Breast epithelium (tissue), 4 donors: ENCODE measurements around the gene ADARB1. TPM values are rescaled to one million over a fixed set of nuclear protein-coding genes. Genes with fewer than 3 reads are reported as not detected.

Experiments used
- DNase-seq, 2 donors: peaks; one replicate each; pipeline ENCODE4 v3.0.0-alpha.2; 2019; ENCODE audit warnings: low spot score in 2 of 2
- H3K27ac ChIP-seq, 2 donors: fragments of 200-600 bp; sonication (generic) in 1 of 2; one replicate each; pipeline ENCODE4 v1.5.1; 2016 to 2019; ENCODE audit warnings: mild to moderate bottlenecking in 1 of 2
- H3K27me3 ChIP-seq, 2 donors: fragments of 200-600 bp; sonication (generic) in 1 of 2; one replicate each; pipeline versions ENCODE4 v1.5.1 to v1.6.0; 2017 to 2019; ENCODE audit warnings: control low read depth in 1 of 2, mild to moderate bottlenecking in 1 of 2
- H3K36me3 ChIP-seq: fragments of 200-600 bp; one replicate; pipeline ENCODE4 v1.5.1; 2019
- H3K4me1 ChIP-seq, 2 donors: fragments of 200-600 bp; sonication (generic); one replicate each; pipeline ENCODE4 v1.5.1; 2016 to 2019; ENCODE audit warnings: control low read depth in 1 of 2
- H3K4me3 ChIP-seq, 3 donors: fragments of 200-600 bp; sonication (generic); 1 replicate in 2 of 3; 2 replicates in 1 of 3; pipeline ENCODE4 v1.5.1; 2016 to 2019; ENCODE audit warnings: mild to moderate bottlenecking in 3 of 3, moderate library complexity in 2 of 3
- H3K9me3 ChIP-seq, 2 donors: fragments of 200-600 bp; sonication (generic) in 1 of 2; one replicate each; pipeline ENCODE4 v1.5.1; 2016 to 2019; ENCODE audit warnings: control low read depth in 1 of 2
- CTCF ChIP-seq, 3 donors: fragments of 450-650 bp; IDR thresholded peaks; one replicate each; pipeline ENCODE4 v1.5.1; 2016 to 2017; ENCODE audit warnings: antibody characterized with exemption in 3 of 3, mild to moderate bottlenecking in 3 of 3, moderate library complexity in 3 of 3
- POLR2A ChIP-seq: fragments of 450-650 bp; IDR thresholded peaks from one replicate; pipeline ENCODE4 v1.6.1; 2016; ENCODE audit warnings: antibody characterized with exemption, mild to moderate bottlenecking, moderate library complexity
- POLR2AphosphoS5 ChIP-seq, 3 donors: sonication (generic); formaldehyde crosslinking; IDR thresholded peaks; one replicate each; pipeline ENCODE4 v1.6.1; 2017; ENCODE audit warnings: antibody characterized with exemption in 3 of 3
- intact Hi-C: fragments of 100-400 bp; cut with DNase I; formaldehyde crosslinking; loops from one replicate; pipeline ENCODE4 v1.15.1; 2023; ENCODE audit warnings: low total_unique reads
- total RNA-seq, 3 donors: library from RNA; depleted of rRNA; stranded (reverse); fragments of >200 nt; gene quantifications; one replicate each; pipeline ENCODE4 v1.1.0, GENCODE V29; 2016

Gene ADARB1
- total RNA-seq, 3 donors from 2014 or later: 19.9 to 21.3 (median 20.0) TPM

- intact Hi-C loops: no loop called here
- no peak for DNase-seq
- Histone ChIP-seq H3K4me1 (no peaks in the 10 kb centered on the region), H3K27ac (no peak overlapping the region), H3K36me3 (no peaks in the 10 kb centered on the region), H3K9me3 (peaks cover 0 to 7% of the 10 kb centered on the region in 2 donors), H3K4me3 (no peak overlapping the region), H3K27me3 (peaks cover 3 to 8% of the 10 kb centered on the region in 2 donors)
- TF ChIP-seq CTCF (IDR thresholded peaks at IDR 0.05) (no peak), POLR2A (no peak), POLR2AphosphoS5 (IDR thresholded peaks at IDR 0.05) (no peak)
These were observed 180.1 kb downstream of the ADARB1 start for GRCh38 chr21:45254460-45254930.

- Histone ChIP-seq H3K27ac (no peak overlapping the region), H3K9me3 (peaks cover 0 to 7% of the 10 kb centered on the region in 2 donors), H3K36me3 (no peaks in the 10 kb centered on the region), H3K4me3 (peak overlapping the region in 2 of 3 donors; percentile 33 to 57), H3K27me3 (peaks cover 3 to 8% of the 10 kb centered on the region in 2 donors), H3K4me1 (no peaks in the 10 kb centered on the region)
- intact Hi-C loops: no loop called here
- DNase-seq: peak in 1 of 2 donors; percentile 30
- TF ChIP-seq CTCF (IDR thresholded peaks at IDR 0.05) (no peak), POLR2A (no peak), POLR2AphosphoS5 (IDR thresholded peaks at IDR 0.05) (no peak)
These were observed 181.1 kb downstream of the ADARB1 start for GRCh38 chr21:45255381-45256020.

GRCh38 chr21:45256021-45256911 lies 181.9 kb downstream of the ADARB1 start:
- TF ChIP-seq POLR2AphosphoS5 (IDR thresholded peaks at IDR 0.05) (no peak), POLR2A (no peak), CTCF (IDR thresholded peaks at IDR 0.05) (no peak)
- Histone ChIP-seq H3K4me3 (no peak overlapping the region), H3K9me3 (peaks cover 0 to 2% of the 10 kb centered on the region in 2 donors), H3K4me1 (no peaks in the 10 kb centered on the region), H3K27ac (no peak overlapping the region), H3K27me3 (peaks cover 3 to 8% of the 10 kb centered on the region in 2 donors), H3K36me3 (no peaks in the 10 kb centered on the region)
- no peak for DNase-seq
- intact Hi-C loops: no loop called here

- intact Hi-C loops: no loop called here
- Histone ChIP-seq H3K36me3 (no peaks in the 10 kb centered on the region), H3K9me3 (no peaks in the 10 kb centered on the region), H3K27ac (no peak overlapping the region), H3K4me3 (no peak overlapping the region), H3K27me3 (peaks cover 3 to 8% of the 10 kb centered on the region in 2 donors), H3K4me1 (no peaks in the 10 kb centered on the region)
- TF ChIP-seq POLR2A (no peak), POLR2AphosphoS5 (IDR thresholded peaks at IDR 0.05) (no peak), CTCF (IDR thresholded peaks at IDR 0.05) (no peak)
- no peak for DNase-seq
These were observed 182.7 kb downstream of the ADARB1 start for GRCh38 chr21:45256912-45257672.
